HG02981 (cell line): ENCODE measurements around the gene SLC35B1.

ENCODE experiments used
- ATAC-seq: cut with Tn5 transposase; IDR thresholded peaks from one replicate; pipeline ENCODE4 v1.9.1; 2021; ENCODE audit warnings: mild to moderate bottlenecking, moderate library complexity; ENCODE audit not compliant: unreplicated experiment

Gene SLC35B1

GRCh38 chr17:49700960-49701359, 6.8 kb downstream of the SLC35B1 start:
- ATAC-seq = no peak

- ATAC-seq = no peak
Measured at GRCh38 chr17:49699966-49700575, 7.7 kb downstream of the SLC35B1 start.

- ATAC-seq = no peak
Measured at GRCh38 chr17:49698005-49698404, 9.8 kb downstream of the SLC35B1 start.

- ATAC-seq = no peak
Measured at GRCh38 chr17:49696233-49696761, 11.5 kb downstream of the SLC35B1 start.

- ATAC-seq = no peak
Measured at GRCh38 chr17:49695698-49696232, 12.0 kb downstream of the SLC35B1 start.

- no peak for ATAC-seq
Measured at GRCh38 chr17:49694847-49695697, 12.7 kb downstream of the SLC35B1 start.

- ATAC-seq = no peak
Measured at GRCh38 chr17:49692751-49693150, 15.0 kb downstream of the SLC35B1 start.

- ATAC-seq = no peak
Measured at GRCh38 chr17:49691677-49692191, 16.0 kb downstream of the SLC35B1 start.

- no peak for ATAC-seq
Measured at GRCh38 chr17:49691086-49691676, 16.6 kb downstream of the SLC35B1 start.

- ATAC-seq = no peak
Measured at GRCh38 chr17:49690256-49690655, 17.5 kb downstream of the SLC35B1 start.

GRCh38 chr17:49688848-49689247, 18.9 kb downstream of the SLC35B1 start:
- ATAC-seq = no peak

- ATAC-seq = no peak
Measured at GRCh38 chr17:49687878-49688491, 19.8 kb downstream of the SLC35B1 start.

- ATAC-seq = no peak
Measured at GRCh38 chr17:49681106-49681979, 26.4 kb downstream of the SLC35B1 start.

- no peak for ATAC-seq
Measured at GRCh38 chr17:49680314-49680713, 27.4 kb downstream of the SLC35B1 start.

GRCh38 chr17:49677933-49678847, 29.6 kb downstream of the SLC35B1 start, which contains the start of gene SPOP:
Gene SPOP (minus strand): TSS chr17:49678097. CDS start chr17:49622810, 55,287 bp downstream.
- peak; percentile 70 for ATAC-seq

GRCh38 chr17:49677134-49677932, 30.4 kb downstream of the SLC35B1 start:
- ATAC-seq = peak; percentile 47

GRCh38 chr17:49676276-49676868, 31.4 kb downstream of the SLC35B1 start:
- peak; percentile 60 for ATAC-seq
